GM23338 (cell line): Measurements from ENCODE around the gene MUS81.

Source experiments
- CTCF ChIP-seq, 2 experiments: fragments of 200-600 bp in 1 of 2; sonication (generic) in 1 of 2; conservative IDR thresholded peaks; 2 replicates each; pipeline versions ENCODE4 v1.5.1 to v1.6.1; 2016 to 2017; ENCODE audit warnings: antibody characterized with exemption in 2 of 2, low read depth in 2 of 2, mild to moderate bottlenecking in 2 of 2, moderate library complexity in 1 of 2
- EZH2 ChIP-seq: fragments of 200-600 bp; sonication (generic); IDR thresholded peaks from one replicate; pipeline ENCODE4 v1.8.0; 2017; ENCODE audit warnings: antibody characterized with exemption, mild to moderate bottlenecking, low read depth; ENCODE audit not compliant: unreplicated experiment
- EZH2phosphoT487 ChIP-seq: fragments of 200-600 bp; sonication (generic); IDR thresholded peaks from one replicate; pipeline ENCODE4 v1.8.1; 2018; ENCODE audit warnings: antibody characterized with exemption; ENCODE audit not compliant: unreplicated experiment
- NANOG ChIP-seq: IDR thresholded peaks from 2 replicates; pipeline ENCODE4 v1.6.1; 2016; ENCODE audit warnings: antibody characterized with exemption, borderline replicate concordance
- POLR2AphosphoS5 ChIP-seq: IDR thresholded peaks from 2 replicates; pipeline ENCODE4 v1.6.1; 2016; ENCODE audit warnings: antibody characterized with exemption, low read depth
- REST ChIP-seq: IDR thresholded peaks from one replicate; pipeline ENCODE4 v1.6.1; 2018; ENCODE audit warnings: antibody characterized with exemption; ENCODE audit not compliant: unreplicated experiment
- ZNF114 ChIP-seq: fragments of 250-450 bp; sonication (Bioruptor Pico); IDR thresholded peaks from 2 replicates; pipeline ENCODE4 v1.5.0; 2020; ENCODE audit warnings: mild to moderate bottlenecking, moderate library complexity

GRCh38 chr11:65834202-65834601 is 26.0 kb upstream of the MUS81 start:
- TF ChIP-seq CTCF (conservative IDR thresholded peaks at IDR 0.05; ENCODE audit: low read depth in 2 of 2) (no peak), REST (no peak), EZH2 (no peak), ZNF114 (CRISPR knock-in tag) (no peak), POLR2AphosphoS5 (no peak), EZH2phosphoT487 (no peak), NANOG (no peak)
